NCI-H187 (cell line): ENCODE data around the gene SNAP47.

Experiments
- DNase-seq, 2 experiments: peaks; one replicate each; lab custom pipeline; 2025; lab: John Stamatoyannopoulos, UW

Gene SNAP47

GRCh38 chr1:227785805-227786671 lies 50.8 kb downstream of the SNAP47 start:
- DNase-seq: no peak

- no peak for DNase-seq
Observed at GRCh38 chr1:227786673-227787512, 51.7 kb downstream of the SNAP47 start.

DNA sequence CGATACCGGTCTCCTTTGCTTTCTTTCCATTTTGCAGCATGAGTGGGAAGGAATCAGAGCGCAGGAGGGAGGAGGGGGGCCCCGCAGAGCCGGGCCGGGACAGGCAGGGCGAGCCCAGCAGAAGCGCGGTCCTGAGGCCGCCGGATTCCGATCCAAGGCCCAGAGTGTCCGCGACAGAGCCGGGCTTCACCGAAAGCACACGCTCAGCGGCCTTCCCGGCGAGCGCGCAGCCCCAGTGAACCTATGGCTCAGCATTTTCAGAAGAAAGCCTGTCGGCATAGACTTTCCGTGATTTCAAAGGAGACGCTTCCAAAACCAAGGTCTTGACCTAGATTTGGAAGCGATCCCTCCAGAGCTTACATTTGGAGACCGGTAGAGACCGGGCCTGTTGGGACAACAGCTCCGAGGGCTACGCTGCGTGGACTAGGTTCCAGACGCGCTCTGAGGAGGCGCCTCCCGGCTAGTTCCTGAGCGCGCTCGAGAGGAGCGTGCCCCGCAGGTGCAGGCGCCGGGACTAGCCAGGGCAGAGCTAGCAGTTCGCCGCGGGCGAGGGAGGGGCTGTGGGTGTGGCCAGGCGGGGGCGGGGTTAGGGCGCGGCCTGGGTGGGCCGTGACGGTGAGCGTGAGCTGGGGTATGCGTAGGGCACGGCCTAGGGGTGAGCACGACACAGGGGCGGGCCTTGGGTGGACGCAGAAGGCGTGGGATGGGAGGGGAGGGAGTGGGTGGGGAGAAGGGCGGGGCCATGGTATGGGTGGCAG lies 52.5 kb downstream of the SNAP47 start:
- peak; percentile 88 to 90 for DNase-seq

DNA sequence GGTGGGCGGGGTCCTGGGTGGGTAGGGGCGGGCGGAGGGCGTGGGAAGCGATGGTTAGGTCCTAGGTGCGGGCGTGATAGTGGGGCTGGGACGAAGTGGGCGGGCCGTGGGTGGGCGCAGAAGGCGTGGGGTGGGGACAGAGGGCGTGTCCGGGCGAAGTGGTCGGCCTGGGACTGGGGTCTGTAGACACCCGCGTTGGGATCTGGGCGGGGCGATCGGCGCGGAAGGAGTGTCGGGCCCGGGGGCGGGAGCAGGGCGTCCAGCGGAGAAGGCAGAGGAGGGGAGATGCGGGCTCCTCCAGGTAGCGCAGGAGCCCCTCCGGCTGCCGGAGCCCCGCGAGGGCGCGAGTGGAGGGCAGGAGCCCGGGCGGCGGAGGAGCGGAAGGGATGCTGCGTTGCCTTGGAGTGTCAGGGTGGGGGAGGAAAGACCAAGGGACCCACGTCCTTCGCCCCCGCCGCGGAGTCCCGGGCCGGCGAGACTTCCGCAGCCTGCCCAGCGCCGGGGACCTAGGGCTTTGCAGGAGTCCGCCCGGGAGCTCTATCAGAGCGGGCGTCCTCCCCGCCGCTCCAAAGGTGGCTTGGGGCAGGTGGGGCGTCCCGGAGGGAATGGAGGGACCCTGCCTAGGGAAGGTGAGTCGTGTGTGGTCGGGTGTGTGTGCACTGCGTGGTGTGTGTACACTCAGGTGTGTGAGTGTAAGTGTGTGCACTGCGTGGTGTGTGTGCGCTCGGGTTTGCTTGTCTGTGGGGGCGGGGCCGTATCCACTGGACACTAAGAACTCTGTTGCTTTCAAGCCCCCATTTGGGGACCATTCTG lies 53.2 kb downstream of the SNAP47 start:
- DNase-seq: peak in 1 of 2 experiments; percentile 19

GRCh38 chr1:227789084-227790033 lies 54.1 kb downstream of the SNAP47 start:
- no peak for DNase-seq

DNA sequence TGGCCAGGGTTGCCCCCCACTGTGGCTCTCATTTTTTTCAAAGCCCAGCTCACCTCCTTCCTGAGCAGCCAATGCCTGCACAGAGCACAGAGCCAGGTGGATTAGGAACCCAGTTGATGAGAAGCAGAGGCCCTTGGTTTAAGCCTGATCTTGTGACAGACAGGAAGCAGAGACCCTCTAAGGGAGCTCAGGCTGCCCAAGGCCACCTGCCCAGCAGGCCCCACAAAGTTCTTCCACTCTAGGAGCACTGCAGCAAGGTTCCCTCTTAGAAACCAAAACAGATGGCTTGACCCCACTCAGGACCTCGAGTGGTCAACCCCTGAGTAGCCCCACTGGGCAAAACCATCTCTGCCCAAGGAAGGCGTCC lies 54.8 kb downstream of the SNAP47 start:
- DNase-seq: no peak

DNA sequence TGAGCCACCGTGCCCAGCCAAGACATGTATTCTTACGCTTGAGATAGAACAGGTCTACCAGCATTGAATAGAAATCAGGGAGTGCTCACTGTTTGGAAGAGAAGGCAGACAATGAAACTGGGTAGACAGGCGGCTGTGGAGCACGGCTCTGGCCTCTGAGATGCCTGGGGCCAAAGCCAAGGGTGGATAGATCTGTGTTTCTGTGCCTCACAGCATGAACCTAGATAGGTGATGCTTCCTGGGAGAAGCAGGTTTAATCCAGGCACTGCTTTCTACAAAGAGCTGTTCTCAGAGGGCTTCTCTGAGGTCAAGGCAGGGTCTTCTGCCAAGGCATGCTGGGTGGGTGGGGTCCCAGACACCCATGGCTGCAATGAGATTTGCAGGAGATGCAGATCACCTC lies 55.6 kb downstream of the SNAP47 start:
- DNase-seq: no peak

- DNase-seq: no peak
Observed at GRCh38 chr1:227791425-227792143, 56.3 kb downstream of the SNAP47 start.

DNA sequence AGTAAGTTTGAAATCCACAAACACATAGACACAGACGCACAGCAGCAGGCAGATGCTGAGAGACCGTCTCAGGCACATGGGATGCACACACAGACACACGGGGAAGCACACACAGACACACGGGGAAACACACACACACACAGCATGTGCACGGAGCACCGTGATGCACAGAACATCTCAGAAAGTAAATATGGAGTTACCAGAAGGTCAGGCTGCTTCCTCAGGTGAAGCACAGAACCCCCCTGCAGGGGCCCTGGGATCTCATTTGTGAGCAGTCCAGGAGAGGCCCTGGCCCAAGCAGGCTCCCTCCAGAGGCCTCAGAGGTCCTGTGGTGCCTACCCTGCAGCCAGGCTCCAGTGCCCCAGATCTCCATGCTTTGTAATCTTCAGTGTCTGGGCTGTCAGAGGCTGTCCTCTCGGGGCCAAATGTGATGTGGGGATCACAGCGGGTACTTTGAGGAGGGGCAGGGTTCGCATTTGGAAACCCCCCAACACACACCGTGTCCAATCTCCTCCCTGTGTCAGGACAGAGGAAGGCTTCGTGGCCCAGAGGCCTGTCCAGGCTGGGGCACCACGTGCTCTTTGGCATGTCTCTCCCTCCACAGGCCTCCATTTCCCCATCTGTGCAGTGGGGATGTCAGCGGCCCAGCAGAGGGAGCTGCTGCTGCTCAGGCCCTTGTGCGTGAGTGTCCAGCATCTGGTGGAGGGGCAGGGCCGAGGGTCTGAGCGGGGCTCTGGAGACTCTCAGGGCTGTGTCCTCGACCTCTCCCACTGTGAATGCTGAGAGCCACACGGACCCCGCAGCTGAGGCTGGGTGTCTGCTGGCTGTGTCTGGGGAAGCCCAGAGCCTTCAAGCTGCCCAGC lies 57.2 kb downstream of the SNAP47 start:
- no peak for DNase-seq

GRCh38 chr1:227793079-227793947 lies 58.1 kb downstream of the SNAP47 start:
- DNase-seq: no peak

- no peak for DNase-seq
Observed at GRCh38 chr1:227793948-227794816, 58.9 kb downstream of the SNAP47 start.

GRCh38 chr1:227794817-227795192 lies 59.6 kb downstream of the SNAP47 start:
- DNase-seq: no peak

DNA sequence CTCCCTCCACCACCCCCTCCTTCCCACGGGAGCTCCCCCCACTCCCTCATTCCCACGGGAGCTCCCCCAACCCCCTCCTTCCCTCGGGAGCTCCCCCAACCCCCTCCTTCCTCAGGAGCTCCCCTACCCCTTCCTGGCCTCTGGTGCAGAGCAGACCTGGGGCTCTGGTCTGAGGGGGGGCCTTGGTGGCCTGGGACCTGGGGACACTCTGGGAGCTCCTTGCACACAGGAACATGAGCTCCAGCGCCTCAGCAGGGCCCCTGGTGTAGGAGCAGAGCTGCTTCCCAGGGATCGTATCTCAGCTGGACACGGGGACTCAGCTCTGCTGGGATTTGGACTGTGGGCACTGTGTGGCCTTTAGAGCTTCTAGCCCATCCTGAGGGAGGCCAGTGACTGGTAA lies 60.5 kb downstream of the SNAP47 start:
- no peak for DNase-seq

GRCh38 chr1:227796359-227796915 lies 61.2 kb downstream of the SNAP47 start:
- no peak for DNase-seq

DNA sequence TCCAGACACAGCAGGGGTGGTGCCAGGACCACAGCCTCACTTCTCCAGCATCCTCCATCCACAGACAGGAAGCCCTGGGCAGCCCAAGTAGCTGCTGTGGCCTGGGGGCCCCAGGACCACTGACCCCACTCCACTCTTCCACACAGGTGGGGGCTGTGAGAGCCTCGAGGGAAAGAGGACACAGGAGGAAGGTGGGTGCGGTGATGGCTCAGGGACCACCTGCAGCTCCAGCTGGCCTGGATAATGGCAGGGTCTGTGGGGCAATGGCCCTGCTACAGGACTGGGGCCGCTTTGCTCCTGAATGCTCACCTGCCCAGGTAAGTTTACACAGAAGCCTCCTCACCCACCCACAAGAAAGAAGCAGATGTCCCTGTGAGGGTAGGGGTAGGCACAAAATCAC lies 61.9 kb downstream of the SNAP47 start:
- DNase-seq: no peak

DNA sequence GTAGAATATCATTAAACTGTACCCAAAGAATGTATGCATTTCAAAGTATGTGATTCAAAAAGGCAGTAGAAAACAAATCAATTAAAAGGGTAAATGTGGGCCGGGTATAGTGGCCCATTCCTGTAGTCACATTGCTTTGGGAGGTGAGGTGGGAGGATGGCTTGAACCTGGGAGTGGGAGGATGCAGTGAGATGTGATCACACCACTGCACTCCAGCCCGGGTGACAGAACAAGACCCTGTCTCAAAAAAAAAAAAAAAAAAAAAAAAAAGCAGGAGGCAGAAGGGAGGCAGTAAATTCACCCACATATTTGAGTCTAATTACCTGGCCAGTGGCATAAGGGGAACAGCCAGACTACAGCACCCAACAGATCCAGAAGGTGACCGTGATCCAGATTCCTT lies 62.4 kb downstream of the SNAP47 start:
- no peak for DNase-seq
